RWPE2 (cell line): ENCODE measurements around the gene AGPAT4.

Source experiments
- ATAC-seq: fragments of 200-7000 bp; cut with Tn5 transposase; 3 replicates; pipeline ENCODE4 v1.9.1; 2021; ENCODE audit warnings: low read depth
- DNase-seq: peaks from one replicate; pipeline ENCODE4 v3.0.0-alpha.2; 2020; ENCODE audit warnings: low spot score
- H3K27ac ChIP-seq: fragments of 450-650 bp; 2 replicates; pipeline ENCODE4 v1.5.1; 2017; ENCODE audit warnings: mild to moderate bottlenecking; ENCODE audit not compliant: poor library complexity, severe bottlenecking
- H3K27me3 ChIP-seq: fragments of 250-450 bp; sonication (Bioruptor Pico); 2 replicates; pipeline ENCODE4 v1.5.1; 2021; ENCODE audit warnings: mild to moderate bottlenecking, moderate library complexity; ENCODE audit not compliant: insufficient read depth, poor library complexity, severe bottlenecking
- H3K36me3 ChIP-seq: fragments of 250-450 bp; sonication (Bioruptor Pico); 2 replicates; pipeline ENCODE4 v1.5.1; 2020; ENCODE audit warnings: low read depth, mild to moderate bottlenecking, moderate library complexity
- H3K4me1 ChIP-seq: fragments of 250-450 bp; sonication (Bioruptor Pico); 2 replicates; pipeline ENCODE4 v1.5.1; 2021; ENCODE audit warnings: mild to moderate bottlenecking, moderate library complexity; ENCODE audit not compliant: insufficient read depth, poor library complexity, severe bottlenecking
- H3K4me3 ChIP-seq: fragments of 250-450 bp; sonication (Bioruptor Pico); 2 replicates; pipeline ENCODE4 v1.5.1; 2021; ENCODE audit warnings: mild to moderate bottlenecking, moderate library complexity; ENCODE audit not compliant: severe bottlenecking
- H3K9me3 ChIP-seq: fragments of 250-450 bp; sonication (Bioruptor Pico); 2 replicates; pipeline ENCODE4 v1.5.1; 2021; ENCODE audit warnings: mild to moderate bottlenecking, moderate library complexity; ENCODE audit not compliant: severe bottlenecking
- TF ChIP-seq, protein P1 (sequence below): fragments of 450-650 bp; IDR thresholded peaks from one replicate; pipeline ENCODE4 v1.5.1; 2017; ENCODE audit warnings: mild to moderate bottlenecking, moderate library complexity; ENCODE audit not compliant: poor library complexity, severe bottlenecking

AGPAT4 gene

DNA sequence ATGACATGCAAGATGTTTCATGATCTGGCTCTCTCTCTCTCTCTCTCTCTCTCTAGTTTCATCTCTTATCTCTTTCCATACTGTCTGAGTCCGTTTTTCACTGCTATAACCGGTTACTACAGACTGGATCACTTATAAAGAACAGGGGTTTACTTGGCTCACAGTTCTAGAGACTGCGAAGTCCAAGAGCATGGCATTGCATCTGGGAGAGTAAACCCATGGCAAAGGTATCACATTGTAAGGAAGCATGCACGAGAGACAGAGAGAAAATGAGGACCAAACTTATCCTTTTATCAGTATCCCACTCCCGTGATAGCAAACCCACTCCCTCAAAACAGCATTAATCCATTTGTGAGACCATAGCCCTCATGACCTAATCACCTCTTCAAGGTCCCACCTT, 7.2 kb upstream of the AGPAT4 start:
- Histone ChIP-seq H3K4me1 (no peaks in the 10 kb centered on the region), H3K4me3 (no peak overlapping the region), H3K9me3 (no peaks in the 10 kb centered on the region), H3K36me3 (no peaks in the 10 kb centered on the region), H3K27ac (no peak overlapping the region), H3K27me3 (no peaks in the 10 kb centered on the region)
- TF ChIP-seq, protein P1, sequence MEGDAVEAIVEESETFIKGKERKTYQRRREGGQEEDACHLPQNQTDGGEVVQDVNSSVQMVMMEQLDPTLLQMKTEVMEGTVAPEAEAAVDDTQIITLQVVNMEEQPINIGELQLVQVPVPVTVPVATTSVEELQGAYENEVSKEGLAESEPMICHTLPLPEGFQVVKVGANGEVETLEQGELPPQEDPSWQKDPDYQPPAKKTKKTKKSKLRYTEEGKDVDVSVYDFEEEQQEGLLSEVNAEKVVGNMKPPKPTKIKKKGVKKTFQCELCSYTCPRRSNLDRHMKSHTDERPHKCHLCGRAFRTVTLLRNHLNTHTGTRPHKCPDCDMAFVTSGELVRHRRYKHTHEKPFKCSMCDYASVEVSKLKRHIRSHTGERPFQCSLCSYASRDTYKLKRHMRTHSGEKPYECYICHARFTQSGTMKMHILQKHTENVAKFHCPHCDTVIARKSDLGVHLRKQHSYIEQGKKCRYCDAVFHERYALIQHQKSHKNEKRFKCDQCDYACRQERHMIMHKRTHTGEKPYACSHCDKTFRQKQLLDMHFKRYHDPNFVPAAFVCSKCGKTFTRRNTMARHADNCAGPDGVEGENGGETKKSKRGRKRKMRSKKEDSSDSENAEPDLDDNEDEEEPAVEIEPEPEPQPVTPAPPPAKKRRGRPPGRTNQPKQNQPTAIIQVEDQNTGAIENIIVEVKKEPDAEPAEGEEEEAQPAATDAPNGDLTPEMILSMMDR = no peak
- ATAC-seq (no peak), DNase-seq (no peak)

DNA sequence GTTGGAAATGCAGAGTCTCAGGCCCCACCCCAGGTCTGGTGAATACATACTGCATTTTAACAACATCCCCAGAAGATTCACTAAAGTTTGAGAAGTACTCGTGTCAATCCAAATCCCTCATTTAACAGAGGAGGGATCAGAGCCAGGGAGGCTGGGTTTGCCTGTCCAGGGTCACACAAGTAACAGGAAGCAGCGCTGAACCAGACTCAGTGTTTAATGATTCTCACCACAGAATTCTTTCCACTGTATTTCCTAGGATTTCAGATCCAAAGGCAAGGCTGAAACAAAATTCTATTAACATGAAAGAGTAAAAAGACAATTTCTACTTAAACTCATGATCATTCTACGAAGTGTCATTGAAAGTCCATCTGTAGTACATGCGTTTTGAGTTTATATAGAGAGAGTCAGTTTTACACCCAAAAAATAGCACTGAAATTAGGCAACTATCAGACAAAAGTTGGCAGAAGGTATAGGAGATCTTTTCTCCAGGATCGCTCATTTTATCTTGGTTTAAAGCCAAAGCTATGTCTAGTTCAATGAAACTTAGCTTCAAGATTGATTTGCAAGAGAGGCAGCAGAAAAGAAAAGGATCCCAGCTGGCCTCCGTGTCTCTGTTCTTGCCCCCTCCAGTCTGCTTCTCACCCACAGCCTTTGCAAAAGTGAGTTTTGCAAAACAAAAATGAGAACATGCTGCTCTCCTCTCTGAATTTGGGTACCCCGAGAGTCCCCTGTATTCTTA, 6.0 kb upstream of the AGPAT4 start:
- Histone ChIP-seq H3K27ac (no peak overlapping the region), H3K36me3 (no peaks in the 10 kb centered on the region), H3K4me1 (peaks cover 1% of the 10 kb centered on the region), H3K9me3 (no peaks in the 10 kb centered on the region), H3K27me3 (no peaks in the 10 kb centered on the region), H3K4me3 (no peak overlapping the region)
- TF ChIP-seq, protein P1 = no peak
- DNase-seq (no peak), ATAC-seq (no peak)

DNA sequence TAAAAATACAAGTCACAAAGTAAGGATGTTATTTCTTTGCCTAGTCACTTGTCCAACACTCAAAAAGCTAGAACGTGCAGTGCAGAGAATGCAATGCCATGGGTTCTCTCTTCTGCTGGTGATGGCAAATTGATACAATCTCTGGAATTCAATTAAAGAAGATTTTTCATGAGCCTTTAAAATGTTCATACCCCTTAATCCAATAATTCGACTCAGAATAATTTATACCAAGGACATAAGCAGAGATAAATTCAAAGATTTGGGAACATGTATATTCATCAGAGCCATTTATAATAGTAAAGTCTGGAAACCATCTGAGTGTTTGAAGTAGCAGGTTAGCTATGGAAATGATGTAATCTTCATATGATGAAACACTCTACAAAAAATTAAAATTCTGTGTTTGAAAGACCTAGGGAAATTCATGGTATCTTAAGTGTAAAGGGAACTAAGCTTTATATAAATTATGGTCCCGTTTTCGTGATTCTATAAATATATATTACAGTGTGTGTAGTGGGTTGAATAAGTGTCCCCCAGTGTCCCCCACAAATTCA, 2.8 kb upstream of the AGPAT4 start:
- Histone ChIP-seq H3K27ac (no peak overlapping the region), H3K27me3 (no peaks in the 10 kb centered on the region), H3K4me3 (no peak overlapping the region), H3K4me1 (peaks cover 14% of the 10 kb centered on the region), H3K36me3 (no peaks in the 10 kb centered on the region; the same call in 1 of the 2 replicates), H3K9me3 (no peaks in the 10 kb centered on the region)
- no peak for ATAC-seq
- TF ChIP-seq, protein P1 = no peak
- no peak for DNase-seq

DNA sequence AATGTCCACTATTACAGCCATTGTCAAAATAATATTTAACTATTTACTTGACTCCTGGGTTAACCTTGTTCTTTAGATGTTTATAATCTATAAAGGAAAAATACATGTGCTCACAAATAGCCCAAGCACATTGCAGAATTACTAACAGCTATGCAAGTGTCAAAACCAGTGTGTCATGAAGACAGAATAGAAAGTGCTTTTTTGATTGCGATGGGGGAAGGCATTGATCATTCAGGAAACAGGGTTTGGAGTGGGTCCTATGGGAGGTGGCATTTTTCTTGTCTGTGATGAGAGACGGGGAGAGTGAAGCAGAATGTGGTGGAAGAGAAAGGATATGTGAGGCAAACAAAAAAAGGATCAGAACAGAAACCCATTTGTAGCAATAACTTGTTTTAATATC, 1.0 kb upstream of the AGPAT4 start:
- peaks cover 14% of the 10 kb centered on the region for H3K4me1 ChIP-seq
- no peaks in the 10 kb centered on the region for H3K27me3 ChIP-seq
- H3K27ac ChIP-seq = no peak overlapping the region
- TF ChIP-seq, protein P1 = no peak
- no peak overlapping the region for H3K4me3 ChIP-seq
- DNase-seq = no peak
- H3K36me3 ChIP-seq = no peaks in the 10 kb centered on the region; the same call in none of the 2 replicates
- no peaks in the 10 kb centered on the region for H3K9me3 ChIP-seq
- no peak for ATAC-seq

DNA sequence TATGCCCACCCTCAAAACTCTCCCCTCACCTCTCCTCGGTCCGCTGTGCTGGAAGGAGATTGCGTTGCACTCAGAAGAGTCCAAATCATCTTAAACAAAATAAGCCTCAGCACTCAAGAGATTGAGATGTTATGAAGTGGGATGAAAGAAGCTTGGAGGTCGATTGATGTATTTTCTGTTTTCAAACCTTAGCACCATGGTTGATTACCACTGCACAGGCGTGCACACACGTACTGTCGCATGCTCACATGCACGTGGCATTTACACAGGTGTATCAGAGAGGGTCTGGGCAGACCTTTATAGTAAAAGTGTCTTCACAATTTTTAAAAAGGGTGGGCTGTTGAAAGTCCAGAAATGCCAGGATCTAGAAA, 612 bp upstream of the AGPAT4 start:
- Histone ChIP-seq H3K4me1 (peaks cover 14% of the 10 kb centered on the region), H3K9me3 (no peaks in the 10 kb centered on the region), H3K27me3 (no peaks in the 10 kb centered on the region), H3K27ac (peak overlapping the region; percentile 54), H3K4me3 (peak overlapping the region; percentile 41), H3K36me3 (no peaks in the 10 kb centered on the region; the same call in none of the 2 replicates)
- peak; percentile 7; the same call in 1 of the 3 replicates for ATAC-seq
- DNase-seq = no peak
- TF ChIP-seq, protein P1 = no peak
